SJCRH30 (cell line): ENCODE measurements around the gene KCNE3. TPM values are rescaled to one million over a fixed set of nuclear protein-coding genes. Genes with fewer than 3 reads are reported as not detected.

Experiments
- total RNA-seq: library from RNA; depleted of rRNA; stranded (reverse); fragments of >200 nt; shearing (Covaris generic); gene quantifications from 2 replicates; pipeline ENCODE4 v1.2.3, GENCODE V29; 2014; rRNA removed

Gene KCNE3
- total RNA-seq, 1 experiment from 2014 or later: not detected

Other genes starting within 250 kb of the KCNE3 start
- gene P4HA3, start 155.9 kb downstream of the KCNE3 start, total RNA-seq: not detected in 2 replicates
- 7.5 and 9.0 TPM in 2 replicates for gene PGM2L1, start 69.1 kb downstream of the KCNE3 start, total RNA-seq
- 2.6 and 5.1 TPM in 2 replicates for gene LIPT2, start 26.2 kb upstream of the KCNE3 start, total RNA-seq
- 25.2 and 28.4 TPM in 2 replicates for gene POLD3, start 125.0 kb upstream of the KCNE3 start, total RNA-seq